A673 (cell line): Measurements from ENCODE around the gene KLHL1.

Experiments used
- EZH2 ChIP-seq: fragments of 200-600 bp; sonication (generic); IDR thresholded peaks from 2 replicates; pipeline ENCODE4 v1.6.1; 2017; ENCODE audit warnings: borderline replicate concordance, low read depth, mild to moderate bottlenecking, mixed read lengths, antibody characterized with exemption, low read length; ENCODE audit not compliant: poor library complexity, severe bottlenecking
- TF ChIP-seq, protein P1 (sequence below): fragments of 300-800, 200-600 bp; sonication (generic); conservative IDR thresholded peaks from 2 replicates; pipeline ENCODE4 v1.5.1; 2017; ENCODE audit warnings: low read depth, mild to moderate bottlenecking, antibody characterized with exemption, low read length, moderate library complexity, mixed read lengths

DNA sequence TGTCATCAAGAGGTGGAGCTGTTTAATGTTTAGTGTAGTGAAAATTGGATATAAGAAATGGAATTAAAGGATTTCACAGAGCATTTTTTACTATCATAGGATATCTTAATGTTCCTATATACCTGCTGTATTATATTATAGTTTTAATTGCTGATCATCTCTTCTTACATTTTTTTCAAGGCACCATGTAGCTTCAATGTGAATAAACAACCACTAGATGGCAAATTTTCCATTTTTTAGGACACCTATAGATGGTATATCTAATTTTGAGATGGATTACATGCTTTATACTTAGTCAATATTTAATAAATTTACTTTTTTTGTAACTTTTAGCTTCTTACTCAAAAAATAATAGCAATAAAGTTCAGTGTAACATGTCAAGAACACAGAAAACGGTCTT lies 9.6 kb downstream of the KLHL1 start:
- TF ChIP-seq, protein P1, sequence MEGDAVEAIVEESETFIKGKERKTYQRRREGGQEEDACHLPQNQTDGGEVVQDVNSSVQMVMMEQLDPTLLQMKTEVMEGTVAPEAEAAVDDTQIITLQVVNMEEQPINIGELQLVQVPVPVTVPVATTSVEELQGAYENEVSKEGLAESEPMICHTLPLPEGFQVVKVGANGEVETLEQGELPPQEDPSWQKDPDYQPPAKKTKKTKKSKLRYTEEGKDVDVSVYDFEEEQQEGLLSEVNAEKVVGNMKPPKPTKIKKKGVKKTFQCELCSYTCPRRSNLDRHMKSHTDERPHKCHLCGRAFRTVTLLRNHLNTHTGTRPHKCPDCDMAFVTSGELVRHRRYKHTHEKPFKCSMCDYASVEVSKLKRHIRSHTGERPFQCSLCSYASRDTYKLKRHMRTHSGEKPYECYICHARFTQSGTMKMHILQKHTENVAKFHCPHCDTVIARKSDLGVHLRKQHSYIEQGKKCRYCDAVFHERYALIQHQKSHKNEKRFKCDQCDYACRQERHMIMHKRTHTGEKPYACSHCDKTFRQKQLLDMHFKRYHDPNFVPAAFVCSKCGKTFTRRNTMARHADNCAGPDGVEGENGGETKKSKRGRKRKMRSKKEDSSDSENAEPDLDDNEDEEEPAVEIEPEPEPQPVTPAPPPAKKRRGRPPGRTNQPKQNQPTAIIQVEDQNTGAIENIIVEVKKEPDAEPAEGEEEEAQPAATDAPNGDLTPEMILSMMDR: peak; percentile 46; the same call in 1 of the 2 replicates
- TF ChIP-seq EZH2: no peak
